HAP-1 (cell line): ENCODE measurements around the gene LILRA2.
"Not testable (repeated sequence)": the region's sequence is repeated elsewhere in the genome, so short reads cannot be mapped to it uniquely, and the experiment has no call there.

Source experiments
- DNase-seq, 2 experiments: peaks; one replicate each; pipeline ENCODE4 v3.0.0-alpha.2; 2016 to 2020; ENCODE audit warnings: low spot score in 2 of 2
- H3K27me3 ChIP-seq: fragments of 250-450 bp; sonication (Bioruptor Pico); 2 replicates; pipeline ENCODE4 v1.5.1; 2020; ENCODE audit warnings: low read depth, mild to moderate bottlenecking, moderate library complexity
- H3K36me3 ChIP-seq: fragments of 250-450 bp; sonication (Bioruptor Pico); replicated peaks from 2 replicates; pipeline ENCODE4 v1.5.1; 2020; ENCODE audit warnings: mild to moderate bottlenecking
- H3K4me1 ChIP-seq: fragments of 250-450 bp; sonication (Bioruptor Pico); 2 replicates; pipeline ENCODE4 v1.5.1; 2020; ENCODE audit warnings: mild to moderate bottlenecking
- H3K4me3 ChIP-seq: fragments of 250-450 bp; sonication (Bioruptor Pico); 2 replicates; pipeline ENCODE4 v1.5.1; 2020; ENCODE audit warnings: mild to moderate bottlenecking, moderate library complexity
- H3K9me3 ChIP-seq: fragments of 250-450 bp; sonication (Bioruptor Pico); 2 replicates; pipeline ENCODE4 v1.5.1; 2020; ENCODE audit warnings: mild to moderate bottlenecking, moderate library complexity
- in situ Hi-C: fragments of 300-500 bp; cut with MboI; formaldehyde crosslinking; loops from 3 replicates; pipeline ENCODE4 v1.14.3; 2020; ENCODE audit warnings: low sequenced_read_pairs, inconsistent platforms, mixed read lengths

Gene LILRA2

GRCh38 chr19:54630782-54631181 is 57.2 kb downstream of the LILRA2 start:
- H3K4me3 ChIP-seq: no peak overlapping the region
- no peaks in the 10 kb centered on the region for H3K36me3 ChIP-seq
- no peaks in the 10 kb centered on the region for H3K27me3 ChIP-seq
- no peak for DNase-seq
- no peaks in the 10 kb centered on the region for H3K9me3 ChIP-seq
- in situ Hi-C loops: loop anchor here (5.0 kb wide), 1 partner anchor 333 kb away; no protein-coding TSS in a partner anchor
- H3K4me1 ChIP-seq: no peaks in the 10 kb centered on the region

- DNase-seq, H3K36me3 ChIP-seq, H3K4me1 ChIP-seq, H3K27me3 ChIP-seq, H3K4me3 ChIP-seq, H3K9me3 ChIP-seq: not testable (repeated sequence)
- in situ Hi-C loops: loop anchor here (5.0 kb wide), 1 partner anchor 334 kb away; no protein-coding TSS in a partner anchor
These were observed 58.1 kb downstream of the LILRA2 start for GRCh38 chr19:54631489-54632337.

- not testable (repeated sequence) for H3K9me3 ChIP-seq, DNase-seq, H3K4me1 ChIP-seq, H3K4me3 ChIP-seq, H3K36me3 ChIP-seq, H3K27me3 ChIP-seq
- in situ Hi-C loops: loop anchor here (5.0 kb wide), 1 partner anchor 335 kb away; no protein-coding TSS in a partner anchor
These were observed 58.9 kb downstream of the LILRA2 start for GRCh38 chr19:54632517-54632916.

- in situ Hi-C loops: loop anchor here (5.0 kb wide), 1 partner anchor 336 kb away; no protein-coding TSS in a partner anchor
- no peak overlapping the region for H3K4me3 ChIP-seq
- H3K36me3 ChIP-seq: no peaks in the 10 kb centered on the region
- no peaks in the 10 kb centered on the region for H3K4me1 ChIP-seq
- H3K9me3 ChIP-seq: no peaks in the 10 kb centered on the region
- no peak for DNase-seq
- no peaks in the 10 kb centered on the region for H3K27me3 ChIP-seq
These were observed 59.8 kb downstream of the LILRA2 start for GRCh38 chr19:54633401-54633800.

- H3K9me3 ChIP-seq: not testable (repeated sequence)
These were observed 62.5 kb downstream of the LILRA2 start for GRCh38 chr19:54636081-54636480.

GRCh38 chr19:54638683-54639082 is 65.1 kb downstream of the LILRA2 start:
- no peaks in the 10 kb centered on the region for H3K9me3 ChIP-seq
- no peak overlapping the region for H3K4me3 ChIP-seq
- H3K36me3 ChIP-seq: no peaks in the 10 kb centered on the region
- no peak for DNase-seq
- no peaks in the 10 kb centered on the region for H3K27me3 ChIP-seq
- in situ Hi-C loops: no loop called here
- no peaks in the 10 kb centered on the region for H3K4me1 ChIP-seq

More at GRCh38 chr19:54636081-54636480, 62.5 kb downstream of the LILRA2 start:
- H3K4me3 ChIP-seq, H3K27me3 ChIP-seq, in situ Hi-C loops, H3K36me3 ChIP-seq, DNase-seq, H3K4me1 ChIP-seq: not testable (repeated sequence)
